Fibroblast of skin of right biceps (primary cell): ENCODE measurements around the gene NDE1.
"Not testable (repeated sequence)": the region's sequence is repeated elsewhere in the genome, so short reads cannot be mapped to it uniquely, and the experiment has no call there.

Experiments
- DNase-seq: peaks from one replicate; pipeline ENCODE4 v3.0.0-alpha.2; 2013

Gene NDE1

DNA sequence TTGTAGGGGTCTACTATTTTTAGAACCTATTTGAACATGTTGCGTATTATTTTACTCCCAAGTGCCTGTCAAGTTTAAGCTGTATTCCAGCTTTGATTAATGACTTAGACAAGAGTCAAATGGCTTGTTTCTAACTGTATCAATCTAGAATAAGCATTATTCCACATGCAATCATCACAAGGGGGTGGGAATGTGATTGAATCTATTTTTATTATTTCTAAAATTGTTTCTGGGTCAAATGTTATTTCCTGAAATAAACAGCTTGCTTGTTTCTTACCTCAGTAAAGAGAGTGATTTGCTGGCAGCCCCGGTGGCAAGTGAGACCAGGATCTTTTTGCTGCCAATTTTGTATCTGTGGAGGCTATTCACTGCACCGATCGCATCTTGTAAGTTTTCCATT, 28.6 kb upstream of the NDE1 start:
- no peak for DNase-seq

DNA sequence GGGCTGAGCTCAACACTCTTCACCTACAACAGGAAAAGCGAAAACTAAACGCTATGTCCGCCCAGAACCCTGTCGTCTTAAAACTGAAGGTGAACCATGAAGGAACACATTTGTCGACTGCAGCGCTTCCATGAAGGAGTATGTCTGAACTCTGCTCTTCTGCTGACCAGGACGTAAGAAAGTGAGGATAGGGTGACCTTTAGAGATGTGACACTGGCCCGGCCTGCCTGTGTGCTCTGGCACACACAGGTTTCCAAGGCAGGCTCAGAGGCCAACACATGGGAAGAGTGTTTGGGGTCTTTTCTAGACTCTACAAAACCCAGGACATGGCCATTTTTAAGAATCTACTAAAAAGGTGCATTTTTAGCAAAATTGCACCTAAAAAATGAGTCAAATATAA, 28.2 kb upstream of the NDE1 start:
- no peak for DNase-seq

DNA sequence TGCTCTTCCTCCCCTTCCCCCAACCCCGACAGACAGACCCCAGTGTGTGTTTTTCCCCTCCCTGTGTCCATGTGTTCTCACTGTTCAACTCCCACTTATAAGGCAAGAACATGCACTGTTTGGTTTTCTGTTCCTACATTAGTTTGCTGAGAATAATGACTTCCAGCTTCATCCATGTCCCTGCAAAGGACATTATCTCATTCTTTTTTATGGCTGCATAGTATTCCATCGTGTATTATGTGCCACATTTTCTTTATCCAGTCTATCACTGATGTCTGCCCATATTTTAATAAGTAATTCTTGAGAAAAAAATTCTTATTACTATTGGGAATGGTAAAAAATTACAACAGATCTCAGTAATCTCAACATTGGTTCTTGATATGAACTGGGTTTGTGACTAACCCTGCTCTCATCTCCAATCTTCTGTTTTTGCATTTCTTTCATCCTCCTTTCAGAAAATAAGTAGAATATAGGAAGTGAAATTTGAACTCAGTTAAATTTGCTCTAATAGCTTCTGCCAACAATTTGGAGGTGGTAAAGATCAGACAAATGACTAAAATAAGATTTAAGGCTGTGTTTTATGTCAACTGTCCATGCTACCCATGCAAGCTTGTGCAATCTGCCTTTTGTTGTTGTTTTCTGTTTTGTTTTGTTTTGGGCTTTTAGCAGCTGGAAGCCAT, 18.2 kb upstream of the NDE1 start:
- no peak for DNase-seq

DNA sequence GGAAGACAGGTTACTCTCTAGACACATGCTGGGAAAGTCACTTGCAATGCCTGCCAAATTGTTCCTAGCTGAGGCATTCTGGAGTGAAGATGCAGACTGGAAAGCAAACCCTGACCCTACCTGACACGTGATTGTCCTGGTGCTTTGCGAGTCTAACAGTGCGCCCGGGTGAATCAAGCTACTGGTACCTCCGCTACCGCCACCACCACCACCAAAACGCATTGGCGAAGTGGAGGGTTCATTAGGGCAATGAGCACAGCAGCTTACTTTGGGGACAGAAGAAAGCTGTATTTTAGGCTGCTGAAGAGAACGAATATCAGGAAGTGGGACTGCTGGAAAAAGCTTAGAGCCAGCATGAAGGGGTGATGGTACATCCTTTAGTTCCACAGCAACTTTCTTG, 14.1 kb upstream of the NDE1 start:
- no peak for DNase-seq

DNA sequence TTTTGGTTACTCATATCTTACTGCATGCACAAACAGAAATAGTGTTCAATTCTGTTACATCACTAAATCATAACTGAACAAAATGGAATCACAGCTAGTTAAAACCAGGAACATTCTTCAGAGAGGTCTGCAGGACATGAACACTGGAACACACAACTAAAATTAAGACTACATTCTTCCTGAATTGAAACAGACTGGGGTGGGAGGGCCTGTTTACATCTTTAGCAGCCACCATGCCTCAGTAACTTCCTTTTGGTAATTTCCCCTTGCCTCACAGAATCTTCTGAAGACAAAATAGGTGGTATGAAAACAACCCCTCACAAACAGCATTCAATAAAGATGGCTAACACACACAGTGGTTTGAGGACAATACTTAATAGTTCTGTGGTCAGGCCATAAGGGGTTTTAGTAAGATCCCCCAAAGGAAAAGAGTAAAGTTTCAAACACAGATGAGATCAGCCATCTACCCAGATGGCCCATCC, 13.6 kb upstream of the NDE1 start:
- no peak for DNase-seq

DNA sequence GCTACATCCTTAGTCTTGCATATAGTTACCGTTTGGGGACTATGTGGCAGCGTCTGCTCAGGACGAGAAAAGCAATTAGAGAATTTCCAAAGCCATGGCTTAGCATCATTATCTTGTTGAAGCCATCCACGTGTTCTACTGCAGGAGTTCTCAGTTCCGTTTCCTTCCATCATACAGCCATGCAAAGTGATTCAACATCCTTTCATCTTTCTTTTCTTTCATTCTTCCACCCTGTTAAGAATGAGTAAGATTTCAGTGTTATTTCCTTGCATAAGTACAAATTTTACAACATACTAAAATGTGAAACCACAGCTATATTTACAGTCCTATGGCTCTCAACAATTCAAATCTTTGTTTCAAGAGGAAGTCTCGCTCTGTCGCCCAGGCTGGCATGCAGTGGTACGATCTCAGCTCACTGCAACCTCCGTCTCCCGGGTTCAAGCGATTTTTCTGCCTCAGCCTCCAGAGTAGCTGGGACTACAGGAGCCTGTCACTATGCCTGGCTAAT, 10.9 kb upstream of the NDE1 start:
- no peak for DNase-seq

DNA sequence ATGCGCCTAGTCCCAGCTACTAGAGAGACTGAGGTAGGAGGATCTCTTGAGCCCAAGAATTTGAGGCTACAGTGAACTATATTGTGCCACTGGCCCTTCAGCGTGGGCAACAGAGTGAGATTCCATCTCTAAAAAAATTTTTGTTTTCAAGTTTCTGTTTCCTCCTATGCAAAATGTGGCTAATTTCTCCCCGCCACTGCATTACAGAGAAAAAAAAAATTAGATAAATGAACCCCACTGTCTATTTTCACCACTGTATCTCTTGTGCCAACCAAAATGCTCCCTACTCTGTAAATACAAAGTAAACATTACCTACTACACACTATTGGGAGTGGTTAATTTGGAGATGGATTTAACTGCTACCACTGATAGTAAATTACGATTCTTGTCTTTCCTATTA, 9.1 kb upstream of the NDE1 start:
- no peak for DNase-seq

DNA sequence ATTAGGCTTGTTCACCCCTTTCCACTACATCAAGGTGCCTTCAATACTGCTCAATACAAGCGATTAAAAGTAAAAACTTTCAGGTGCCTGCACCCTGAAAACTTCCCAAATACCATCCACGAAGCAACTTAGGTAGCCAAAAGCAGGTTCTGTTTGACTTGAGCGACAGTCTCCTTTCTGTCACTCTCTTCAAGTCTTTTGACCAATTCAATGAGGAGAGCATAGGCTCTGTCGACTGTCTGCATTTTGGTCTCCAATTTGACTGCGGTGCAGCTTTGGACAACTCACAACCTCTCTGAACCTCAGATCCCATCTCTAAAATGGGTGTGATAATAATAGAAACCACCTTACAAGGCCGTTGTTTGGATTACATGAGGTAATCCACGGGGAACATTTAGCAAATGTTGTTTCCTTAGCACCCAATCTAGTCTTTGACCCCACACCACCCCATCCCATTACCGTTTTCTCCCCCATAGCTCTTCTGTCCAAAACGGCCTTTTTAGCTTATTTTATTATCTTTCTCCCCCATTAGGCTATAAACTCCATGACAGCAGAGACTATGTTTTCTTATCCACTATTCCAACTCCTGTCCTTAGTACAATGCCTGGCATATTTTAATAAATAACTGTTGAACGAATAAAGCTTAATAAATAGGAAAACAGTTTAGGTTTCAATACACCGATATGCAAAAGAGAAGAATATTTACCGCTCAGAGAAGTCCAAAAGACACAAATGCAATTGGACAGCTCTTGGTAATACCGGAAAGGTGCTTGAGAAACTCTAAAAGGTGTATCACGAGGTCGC, 8.1 kb upstream of the NDE1 start:
- DNase-seq: no peak

DNA sequence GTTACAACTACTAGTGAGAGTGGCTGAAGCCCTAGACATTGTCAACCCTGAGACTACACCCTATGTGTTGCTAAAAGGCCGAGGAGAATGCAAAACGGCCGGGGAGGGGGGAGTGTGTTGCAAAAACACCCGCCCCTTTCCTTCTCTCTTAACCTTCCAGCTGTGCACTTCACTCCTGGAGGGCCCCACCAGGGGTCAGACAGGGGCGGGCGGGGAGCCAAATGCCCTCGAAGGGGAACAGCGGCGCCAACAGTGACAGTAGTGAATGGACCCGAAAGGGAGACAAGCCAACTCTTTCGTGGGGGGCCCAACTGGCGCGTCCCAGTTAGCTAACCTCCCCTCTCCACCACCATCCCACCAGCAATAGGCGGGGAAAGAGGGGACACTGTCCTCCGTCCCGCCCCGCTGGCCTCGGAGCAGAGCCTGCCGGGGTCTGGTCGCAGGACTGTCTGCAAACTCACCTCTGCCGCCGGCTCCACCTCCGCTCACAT, 7.4 kb upstream of the NDE1 start:
- DNase-seq: peak; percentile 41

DNA sequence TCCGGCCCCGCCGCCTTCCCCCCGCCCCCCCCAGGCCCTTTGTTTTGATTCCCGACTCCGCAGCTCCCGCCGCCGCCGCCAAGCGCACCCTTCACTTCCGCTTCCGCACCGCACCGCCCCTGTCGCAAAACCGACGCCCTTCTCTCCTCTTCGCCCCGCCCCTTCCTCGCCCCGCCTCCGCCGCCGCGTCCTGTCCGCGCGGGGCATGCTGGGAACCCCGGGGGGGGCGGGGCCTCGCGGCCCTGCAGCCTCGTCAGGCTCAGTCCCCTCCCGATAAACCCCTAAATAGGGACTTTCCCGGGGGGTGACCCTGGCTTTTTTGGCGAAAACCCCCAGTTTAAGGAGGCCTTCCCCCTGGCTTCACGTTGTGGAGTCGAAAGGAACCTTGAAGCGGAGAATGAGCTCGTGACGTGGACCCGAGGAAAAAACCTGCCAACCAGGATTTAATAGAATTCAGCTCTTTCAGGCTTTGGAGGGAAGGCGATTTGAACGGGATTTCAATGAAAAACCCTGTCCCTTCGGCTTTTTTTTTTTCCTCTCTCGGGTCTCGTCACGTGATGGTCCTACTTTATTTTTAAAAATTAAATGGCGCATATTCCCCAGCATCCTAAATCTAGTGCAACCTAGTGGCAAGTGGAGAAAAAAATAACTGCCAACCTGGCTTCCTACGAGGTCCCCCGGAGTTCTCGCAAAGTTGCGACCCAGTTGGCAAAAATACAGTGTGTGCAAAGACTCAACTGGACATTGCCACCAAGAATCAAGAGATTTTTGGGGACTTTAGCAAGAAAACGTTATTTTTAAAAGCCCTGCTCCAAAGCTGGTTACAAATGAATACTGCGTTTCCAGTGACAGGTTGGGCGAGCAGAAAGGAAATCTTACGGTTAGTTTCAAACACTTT, 6.7 kb upstream of the NDE1 start, which contains the start of gene MARF1:
Gene MARF1, minus strand, starts transcription at position 107 of the 898 bp plus-strand sequence. CDS start 3,921 bp downstream, outside the sequence.
- peak; percentile 96 for DNase-seq

DNA sequence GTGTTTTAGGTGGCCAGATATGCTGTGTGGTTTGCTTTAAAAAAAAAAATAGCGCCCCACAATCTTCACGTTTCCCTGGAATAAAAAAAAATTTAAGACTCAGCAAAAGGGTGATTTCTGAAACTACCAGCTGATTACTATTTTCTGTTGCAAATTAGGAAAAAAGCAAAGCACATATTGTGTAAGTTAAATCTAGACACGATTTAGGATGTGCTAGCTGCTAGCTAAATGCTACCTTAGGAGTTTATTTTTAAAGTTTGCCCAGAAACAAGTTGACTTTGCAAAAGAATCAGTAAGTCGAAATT, 6.1 kb upstream of the NDE1 start:
- no peak for DNase-seq

DNA sequence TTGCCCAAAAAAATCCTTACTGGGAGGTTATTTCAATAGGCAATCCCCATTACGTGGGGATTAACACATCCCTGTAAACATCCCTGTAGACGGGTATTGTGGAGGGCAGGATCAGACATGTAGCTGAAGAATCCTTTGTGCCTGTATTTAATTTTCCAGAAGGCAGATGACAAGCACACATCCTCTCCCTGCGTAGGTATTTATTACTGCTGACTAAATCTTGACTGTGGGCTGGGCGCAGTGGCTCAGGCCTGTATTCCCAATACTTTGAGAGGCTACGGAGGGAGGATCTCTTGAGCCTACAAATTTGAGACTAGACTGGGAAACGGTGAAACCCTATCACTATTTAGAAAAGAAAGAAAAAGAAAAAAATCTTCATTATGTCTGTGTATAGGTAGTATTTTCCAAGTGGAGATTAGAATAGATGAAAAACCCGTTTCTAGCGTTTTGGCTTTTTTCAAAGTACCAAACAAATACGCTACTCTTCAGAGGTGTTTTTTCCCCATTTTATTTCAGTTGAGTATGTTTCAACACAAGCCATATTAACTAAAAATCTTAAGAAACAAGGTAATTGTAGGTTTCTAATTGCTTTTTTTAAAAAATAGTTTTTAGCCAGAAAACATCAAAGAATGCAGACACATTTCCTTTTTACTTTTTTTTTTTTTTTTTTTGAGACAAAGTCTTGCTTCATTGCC, 5.6 kb upstream of the NDE1 start:
- peak; percentile 69 for DNase-seq

DNA sequence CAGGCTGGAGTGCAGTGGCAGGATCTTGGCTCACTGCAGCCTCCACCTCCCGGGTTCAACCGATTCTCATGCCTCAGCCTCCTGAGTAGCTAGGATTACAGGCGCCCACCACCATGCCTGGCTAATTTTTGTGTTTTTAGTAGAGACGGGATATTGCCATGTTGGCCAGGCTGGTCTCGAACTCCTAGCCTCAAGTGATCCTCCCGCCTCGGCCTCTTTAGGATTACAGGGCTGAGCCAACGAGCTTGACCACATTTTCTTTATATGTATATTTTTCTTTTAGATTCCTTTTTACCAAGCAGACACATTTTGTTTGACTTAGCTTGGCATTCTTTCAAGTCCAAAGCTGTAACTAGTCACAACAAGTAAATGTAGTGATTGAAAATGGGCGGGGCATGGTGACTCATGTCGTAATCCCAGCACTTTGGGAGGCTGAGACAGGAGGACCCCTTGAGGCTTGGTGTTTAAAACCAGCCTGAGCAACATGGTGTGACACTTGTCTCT, 5.0 kb upstream of the NDE1 start:
- peak; percentile 94 for DNase-seq

DNA sequence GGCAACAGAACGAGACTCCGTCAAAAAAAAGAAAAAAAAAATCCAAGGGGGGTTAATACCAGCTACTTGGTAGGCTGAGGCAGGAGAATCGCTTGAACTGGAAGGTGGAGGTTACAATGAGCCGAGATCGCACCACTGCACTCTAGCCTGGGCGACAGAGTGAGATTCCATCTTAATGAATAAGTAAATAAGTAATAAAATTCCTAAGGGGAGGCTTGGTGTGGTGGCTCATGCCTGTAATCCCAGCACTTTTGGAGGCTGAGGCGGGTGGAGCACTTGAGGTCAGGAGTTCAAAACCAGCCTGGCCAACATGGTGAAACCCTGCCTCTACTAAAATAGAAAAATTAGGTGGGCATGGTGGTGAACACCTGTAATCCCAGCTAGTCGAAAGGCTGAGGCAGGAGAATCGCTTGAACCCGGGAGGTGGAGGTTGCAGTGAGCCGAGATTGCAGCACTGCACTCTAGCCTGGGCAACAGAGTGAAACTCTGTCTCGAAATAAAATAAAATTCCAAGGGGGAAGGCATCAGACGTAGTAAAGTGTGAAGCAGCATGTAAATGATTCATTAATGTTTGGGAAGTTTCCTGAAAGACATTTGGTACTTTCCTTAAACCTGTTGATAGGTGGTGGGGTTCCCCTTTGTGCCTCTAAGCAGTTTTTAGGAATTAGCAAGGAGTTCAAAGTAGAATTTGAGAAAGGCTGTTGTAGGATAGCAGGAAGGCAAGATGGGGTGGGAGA, 3.3 kb upstream of the NDE1 start:
- not testable (repeated sequence) for DNase-seq

DNA sequence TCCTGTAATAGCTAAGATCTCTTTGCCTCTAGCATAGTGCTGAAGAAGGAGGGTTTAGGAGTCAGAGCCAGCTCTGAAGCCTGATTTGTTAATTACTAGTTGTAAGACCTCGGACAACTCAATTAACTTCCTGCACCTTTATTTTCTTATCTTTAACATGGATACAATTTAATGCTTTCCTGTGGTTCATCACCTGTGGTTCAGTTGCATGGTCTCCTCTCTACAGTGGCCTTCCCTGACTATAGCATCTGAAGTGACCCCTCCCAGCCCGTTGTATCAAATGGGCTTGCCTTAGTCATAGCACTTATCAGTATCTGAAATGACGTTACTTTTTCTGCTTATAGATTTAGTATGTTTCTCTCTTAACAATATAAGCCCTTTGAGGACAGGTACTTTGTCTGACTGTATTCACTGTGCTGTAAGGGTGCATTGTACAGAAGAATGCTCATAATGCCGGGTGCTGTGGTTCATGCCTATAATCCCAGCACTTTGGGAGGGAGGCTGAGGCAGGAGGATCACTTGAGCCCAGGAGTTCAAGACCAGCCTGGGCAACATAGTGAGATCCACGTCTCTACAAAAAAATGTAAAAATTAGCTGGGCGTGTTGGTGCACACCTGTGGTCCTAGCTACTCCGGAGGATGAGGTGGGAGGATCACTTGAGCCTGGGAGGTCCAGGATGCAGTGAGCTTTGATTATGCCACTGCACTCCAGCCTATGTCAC, 2.6 kb upstream of the NDE1 start:
- DNase-seq: no peak

DNA sequence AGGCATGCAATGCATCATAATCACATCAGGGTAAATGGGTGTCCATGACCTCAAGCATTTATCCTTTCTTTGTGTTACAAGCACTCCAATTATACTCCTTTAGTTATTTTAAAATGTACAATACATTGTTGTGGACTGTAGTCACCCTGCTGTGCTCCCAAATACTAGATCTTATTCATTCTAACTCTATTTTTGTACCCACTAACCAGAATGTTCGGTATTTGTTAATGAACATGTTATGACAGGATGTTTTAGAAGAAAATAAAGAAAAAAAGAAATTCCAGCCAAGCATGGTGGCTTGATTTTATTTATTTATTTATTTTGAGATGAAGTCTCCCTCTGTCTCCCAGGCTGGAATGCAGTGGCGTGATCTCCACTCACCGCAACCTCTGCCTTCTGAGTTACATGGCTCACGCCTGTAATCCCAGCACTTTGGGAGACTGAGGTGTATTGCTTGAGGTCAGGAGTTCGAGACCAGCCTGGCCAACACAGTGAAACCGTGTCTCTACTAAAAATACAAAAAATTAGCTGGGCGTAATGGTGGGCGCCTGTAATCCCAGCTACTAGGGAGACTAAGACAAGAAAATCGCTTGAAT, 1.8 kb upstream of the NDE1 start:
- peak; percentile 37 for DNase-seq

DNA sequence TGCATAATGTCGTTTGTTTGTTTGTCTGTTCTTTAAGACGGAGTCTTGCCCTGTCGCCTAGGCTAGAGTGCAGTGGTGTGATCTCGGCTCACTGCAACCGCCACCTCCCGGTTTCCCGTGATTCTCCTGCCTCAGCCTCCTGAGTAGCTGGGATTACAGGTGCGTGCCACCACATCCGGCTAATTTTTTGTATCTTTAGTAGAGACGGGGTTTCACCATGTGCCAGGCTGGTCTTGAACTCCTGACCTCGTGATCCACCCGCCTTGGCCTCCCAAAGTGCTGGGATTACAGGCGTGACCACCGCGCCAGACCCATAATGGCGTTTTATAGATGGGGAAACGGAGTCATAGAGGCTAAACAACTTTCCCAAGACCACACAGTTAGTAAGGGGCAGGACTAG, 734 bp upstream of the NDE1 start:
- not testable (repeated sequence) for DNase-seq

DNA sequence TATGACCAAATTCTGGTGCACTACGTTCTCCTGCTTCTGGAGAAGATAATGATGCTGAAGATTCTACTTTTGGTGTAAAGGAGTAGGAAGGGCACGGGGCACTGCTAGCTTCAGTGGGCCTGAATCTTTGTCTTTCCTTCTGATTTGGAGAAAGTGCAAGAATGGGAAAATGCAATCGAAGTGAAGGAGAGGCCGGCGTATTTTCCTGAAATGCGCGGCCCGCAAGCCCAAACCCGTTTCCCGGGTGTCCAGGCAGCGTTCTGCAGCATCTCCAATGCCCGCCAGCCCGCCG, 372 bp upstream of the NDE1 start:
- DNase-seq: no peak

DNA sequence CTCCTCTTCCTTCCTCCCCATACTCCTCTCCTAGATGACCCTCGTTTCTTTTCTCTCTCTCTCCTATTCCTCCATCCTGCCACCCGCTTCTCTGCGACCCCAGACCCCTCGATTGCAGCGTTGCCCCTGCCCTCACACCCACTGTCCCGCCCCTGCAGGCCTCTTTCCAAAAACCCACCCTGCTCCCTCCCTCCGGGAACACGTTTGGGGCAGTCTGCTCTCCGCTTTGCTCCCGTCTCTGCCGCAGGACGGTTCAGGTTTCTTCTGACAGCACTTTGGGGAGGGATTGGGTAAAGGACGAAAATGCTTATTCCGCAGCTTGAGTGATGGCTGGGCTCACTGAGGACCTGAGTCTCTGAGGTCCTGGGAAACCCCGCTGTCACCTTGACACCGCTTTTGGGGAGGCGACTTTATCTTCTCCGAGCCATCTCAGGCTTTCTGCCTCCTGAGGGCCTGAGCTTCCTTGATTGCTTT, 690 bp downstream of the NDE1 start:
- peak; percentile 17 for DNase-seq

DNA sequence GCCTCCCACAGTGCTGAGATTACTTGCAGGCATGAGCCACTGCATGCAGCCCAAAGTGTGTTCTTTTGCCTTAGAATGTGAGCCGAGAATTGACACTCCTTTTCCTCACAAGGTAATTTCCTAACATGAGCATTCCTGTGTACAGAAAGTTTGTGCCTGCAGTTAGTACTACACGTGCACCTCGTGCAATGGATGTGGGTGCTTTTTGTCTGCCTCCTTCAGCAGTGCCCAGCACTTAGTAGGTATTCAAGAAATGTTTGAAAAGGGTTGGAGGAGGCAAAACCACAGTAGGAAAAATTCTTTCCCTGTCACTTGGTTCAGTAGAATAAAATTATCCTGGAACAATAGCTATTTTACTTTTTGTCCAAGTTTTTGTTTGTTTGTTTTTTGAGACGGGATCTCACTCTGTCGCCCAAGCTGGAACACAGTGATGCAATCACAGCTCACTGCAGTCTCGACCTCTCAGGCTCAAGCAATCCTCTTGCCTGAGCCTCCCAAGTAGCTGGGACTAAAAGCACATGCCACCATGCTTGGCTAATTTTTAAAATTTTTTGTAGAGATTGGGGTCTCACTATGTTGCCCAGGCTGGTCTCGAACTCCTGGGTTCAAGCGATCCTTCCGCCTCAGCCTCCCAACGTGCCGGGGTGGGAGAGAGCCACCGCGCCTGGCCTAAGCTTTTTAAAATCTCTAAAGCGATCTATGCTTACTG, 2.4 kb downstream of the NDE1 start:
- DNase-seq: no peak
